Frontal cortex (tissue), 4 donors: ENCODE data around the gene SPTSSB. TPM values are rescaled to one million over a fixed set of nuclear protein-coding genes. Genes with fewer than 3 reads are reported as not detected.

Experiments
- DNase-seq, 2 donors: peaks; one replicate each; pipeline ENCODE4 v3.0.0; 2012; ENCODE audit warnings: low spot score in 2 of 2
- FAIRE-seq: peaks from 2 replicates; lab custom pipeline; 2012; peaks lifted over from hg19 to GRCh38; lab: Jason Lieb, UNC
- total RNA-seq: library from RNA; depleted of rRNA; stranded (reverse); fragments of >200 nt; gene quantifications from one replicate; pipeline ENCODE4 v1.2.3, GENCODE V29; 2014
- donor health status: control.
- donor health status: control.
- donor health status: control.

SPTSSB gene
- total RNA-seq, 1 donor from 2014 or later = 3.3 TPM

DNA sequence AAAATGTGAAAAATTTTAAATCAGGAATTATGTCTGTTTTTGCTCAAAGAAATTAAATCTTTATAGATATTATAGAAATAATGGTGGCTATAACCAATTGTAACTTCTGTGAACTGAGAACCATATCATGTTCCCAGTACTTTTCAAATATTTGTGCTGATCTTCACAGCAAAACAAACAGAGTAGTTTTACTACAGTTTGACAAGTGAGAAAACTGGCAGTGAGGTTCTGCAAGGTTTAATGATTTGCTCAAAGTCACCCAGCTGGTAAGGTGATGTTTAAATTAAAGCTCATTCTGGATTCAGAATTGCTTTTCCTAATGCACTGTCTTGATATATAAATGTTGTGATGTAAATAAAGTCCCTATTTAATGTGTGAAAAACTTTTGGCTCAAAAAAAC, 22.0 kb upstream of the SPTSSB start:
- no peak for FAIRE-seq

DNA sequence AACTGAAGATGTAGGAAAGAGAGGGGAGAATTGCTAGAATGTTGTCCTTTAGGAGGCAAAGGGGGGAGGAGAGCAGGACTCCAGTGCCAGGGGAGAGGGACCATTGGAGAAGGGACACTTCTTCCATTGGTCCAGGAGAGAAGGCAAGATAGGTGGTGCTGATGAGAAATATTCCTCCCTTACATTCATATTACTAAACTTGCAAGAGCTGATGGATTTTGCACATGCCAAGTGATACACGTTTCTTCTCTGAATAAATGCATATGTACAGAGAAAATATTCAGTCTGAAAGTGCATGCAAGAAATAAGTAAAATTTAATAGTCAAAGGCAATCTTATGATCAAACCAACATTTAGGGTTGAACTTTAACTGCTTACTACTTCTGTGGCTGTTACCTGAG, 21.5 kb upstream of the SPTSSB start:
- FAIRE-seq = no peak
- DNase-seq = no peak

More for the DNA sequence above, 22.0 kb upstream of the SPTSSB start:
- no peak for DNase-seq

DNA sequence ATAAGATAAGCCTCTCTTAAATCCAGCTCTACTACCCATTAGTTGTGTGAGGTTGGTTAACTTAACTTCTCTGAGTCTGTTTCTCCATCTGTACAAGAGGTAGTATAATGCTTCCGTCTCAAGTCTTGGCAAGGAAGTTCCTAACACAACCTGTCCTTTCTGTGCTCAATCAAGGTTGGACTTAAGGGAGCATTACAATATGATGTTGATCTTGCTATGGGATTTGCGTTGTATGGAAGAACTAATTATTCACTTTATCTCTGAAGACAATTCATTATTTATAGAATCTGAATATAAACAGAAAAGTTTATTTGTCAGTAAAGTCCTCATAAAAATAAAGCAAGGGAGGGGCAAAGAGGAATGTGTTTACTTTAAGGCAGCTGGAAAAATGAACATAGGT, 18.9 kb upstream of the SPTSSB start:
- no peak for FAIRE-seq
- DNase-seq = no peak

DNA sequence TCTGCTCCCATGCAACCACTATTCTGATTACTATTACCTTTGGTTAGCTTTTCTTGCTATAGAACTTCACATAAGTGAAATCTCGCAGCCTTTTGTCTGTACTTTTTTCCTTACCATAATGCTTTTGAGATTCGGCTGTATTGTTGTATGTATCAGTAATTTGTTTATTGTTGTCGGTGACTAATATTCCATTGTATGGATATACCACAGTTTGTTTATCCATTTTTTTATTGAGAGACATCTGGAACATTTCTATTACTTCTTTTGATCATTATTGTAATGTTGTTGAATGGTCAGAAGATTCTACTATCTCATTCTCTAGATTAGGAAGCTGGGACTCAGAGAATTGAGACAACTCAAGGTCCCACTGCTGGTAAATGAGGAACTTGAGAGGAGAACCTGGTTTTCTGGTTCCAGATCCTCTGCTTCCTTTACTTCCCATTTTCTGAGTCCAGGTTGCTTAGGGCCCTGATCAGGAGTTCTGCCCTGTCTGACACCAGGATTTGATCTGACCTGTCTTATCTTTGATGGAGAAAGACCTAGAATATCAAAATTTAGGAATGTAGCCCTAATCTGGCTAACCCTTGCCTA, 18.2 kb upstream of the SPTSSB start:
- no peak for FAIRE-seq
- no peak for DNase-seq

DNA sequence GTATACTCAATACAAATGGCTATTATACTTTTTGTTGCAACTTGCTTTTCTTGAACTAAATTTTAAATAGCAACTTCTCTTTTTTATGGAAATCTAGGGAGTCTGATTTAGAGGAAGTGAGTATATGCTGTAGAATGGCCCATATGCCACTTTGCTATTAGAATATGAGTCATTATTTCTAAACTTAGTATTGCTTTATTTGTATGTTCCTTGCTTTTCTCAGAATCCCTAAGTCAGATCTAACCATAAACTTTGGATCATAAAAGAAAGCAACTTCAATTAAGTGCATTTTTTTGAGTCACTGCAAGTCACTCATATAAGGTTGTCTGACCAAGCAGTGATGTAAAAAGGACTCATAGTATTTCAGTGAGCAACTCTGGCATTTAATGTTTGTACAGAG, 17.5 kb upstream of the SPTSSB start:
- DNase-seq = no peak
- no peak for FAIRE-seq

DNA sequence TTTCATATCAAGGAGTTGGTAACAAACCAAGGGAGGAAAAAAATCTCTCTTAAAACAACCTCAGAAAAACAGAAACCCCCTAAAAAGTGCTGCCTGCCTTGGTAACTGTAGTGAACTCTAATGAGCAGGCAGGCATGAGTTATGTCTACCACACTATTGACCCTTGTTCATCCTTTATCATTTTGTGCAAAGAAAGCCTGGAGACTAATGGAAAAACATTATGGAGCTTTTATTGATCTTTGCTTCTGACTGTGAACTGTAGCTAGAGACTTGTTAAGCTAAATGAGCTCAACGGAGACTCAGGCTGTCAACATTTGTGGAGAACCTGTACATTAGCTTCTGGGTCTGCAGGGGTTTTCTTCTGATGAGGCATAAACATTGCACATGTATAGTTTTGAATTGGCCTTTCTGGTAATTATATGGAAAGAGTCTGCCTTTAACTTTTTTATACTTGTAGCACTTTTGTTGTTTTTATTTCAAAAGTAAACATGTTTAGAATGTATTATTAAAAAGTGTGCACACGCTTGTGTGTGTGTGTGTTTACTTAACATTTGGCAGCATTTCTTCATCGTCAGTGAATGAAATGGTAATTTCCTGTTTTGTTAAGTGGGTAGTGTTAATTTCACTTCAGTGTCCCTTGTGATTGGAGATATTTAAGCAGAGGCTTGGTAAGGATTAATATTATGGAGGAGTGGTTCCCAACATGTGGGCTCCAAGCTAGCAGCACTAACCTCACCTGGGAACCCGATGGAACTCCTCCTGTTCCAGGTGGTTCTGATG, 15.9 kb upstream of the SPTSSB start:
- no peak for DNase-seq
- FAIRE-seq = no peak

DNA sequence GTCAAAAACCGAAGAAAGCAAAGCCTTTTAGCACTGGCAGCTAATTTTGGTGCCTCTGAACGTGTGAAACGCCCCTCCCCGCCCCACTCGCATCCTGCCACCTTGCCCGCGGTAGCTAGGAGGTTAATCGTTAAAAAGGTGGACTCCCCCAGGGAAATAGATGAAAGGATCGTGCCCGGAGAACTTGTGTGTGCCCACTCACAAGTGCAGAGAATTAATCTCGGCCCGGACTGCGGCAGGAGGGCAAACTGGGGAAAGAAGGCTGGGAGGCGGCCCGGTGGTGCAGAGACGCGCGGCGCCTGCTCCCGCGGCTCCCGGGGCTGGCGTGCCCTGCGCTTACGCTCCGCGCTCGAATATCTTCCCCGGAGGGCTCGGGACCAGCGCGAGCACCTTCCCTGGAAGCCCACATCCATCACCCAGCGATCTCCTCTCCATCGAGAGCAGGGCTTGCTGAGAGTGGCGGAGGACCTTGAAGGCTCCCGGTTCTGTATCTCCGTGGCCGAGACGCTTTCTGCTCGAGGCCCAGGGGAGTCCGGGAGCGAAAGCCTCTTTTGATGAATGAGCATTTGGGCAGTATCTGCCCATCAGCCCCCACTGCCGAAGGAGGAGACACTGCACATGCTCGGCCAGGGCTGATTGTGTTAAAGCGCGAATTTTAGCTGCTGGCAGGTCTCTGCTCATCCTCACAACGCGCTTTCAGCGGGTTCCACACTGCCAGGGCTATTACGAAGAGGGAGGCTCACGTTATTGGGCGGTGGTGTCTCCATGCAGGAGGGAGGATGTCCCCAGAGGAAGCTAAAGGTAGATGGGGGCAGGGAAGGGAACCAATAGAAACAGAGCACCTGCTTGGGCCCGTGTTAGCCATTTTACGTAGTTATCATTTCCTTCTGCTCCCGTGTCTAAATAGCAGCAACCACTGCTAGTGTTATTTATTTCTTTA, 1.3 kb upstream of the SPTSSB start:
- peak in 1 of 2 donors; percentile 25 for DNase-seq
- no peak for FAIRE-seq

DNA sequence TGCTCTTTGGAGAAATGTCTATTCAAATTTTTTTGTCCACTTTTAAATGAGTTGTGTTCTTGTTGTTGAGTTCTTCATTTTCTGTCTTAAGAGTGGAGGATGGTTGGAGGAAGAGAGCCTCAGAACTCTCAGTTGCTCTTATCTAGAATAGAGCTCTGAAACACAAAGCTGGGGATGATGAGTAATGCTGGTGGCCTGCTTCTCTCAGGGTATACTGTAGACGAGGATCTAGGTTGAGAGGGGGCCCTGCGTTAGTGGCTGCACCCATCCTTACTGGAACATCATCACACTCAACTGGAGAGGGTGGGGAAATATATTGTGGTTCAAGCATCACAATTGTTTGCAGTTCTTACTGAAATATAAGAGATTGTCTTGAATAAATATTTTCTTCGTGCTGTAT, 1.8 kb downstream of the SPTSSB start:
- DNase-seq (no peak), FAIRE-seq (no peak)

DNA sequence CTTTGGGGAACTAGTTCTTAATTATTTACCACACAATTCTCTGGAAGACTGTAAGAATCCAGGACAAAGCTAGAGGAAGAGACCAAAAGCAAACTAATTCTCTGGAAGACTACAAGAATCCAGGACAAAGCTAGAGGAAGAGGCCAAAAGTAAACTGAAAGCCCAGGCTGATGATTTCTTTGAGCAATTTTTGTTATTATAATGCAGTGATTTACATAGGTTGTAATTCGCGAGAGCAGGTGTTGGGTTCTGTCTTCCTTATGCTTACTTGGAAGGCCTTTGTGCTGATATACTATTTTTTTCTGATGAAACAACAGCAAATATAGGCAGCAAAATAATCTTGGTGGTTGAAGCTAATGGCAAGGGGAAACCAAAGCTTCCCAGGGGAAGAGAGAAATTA, 5.2 kb downstream of the SPTSSB start:
- FAIRE-seq (no peak), DNase-seq (no peak)

DNA sequence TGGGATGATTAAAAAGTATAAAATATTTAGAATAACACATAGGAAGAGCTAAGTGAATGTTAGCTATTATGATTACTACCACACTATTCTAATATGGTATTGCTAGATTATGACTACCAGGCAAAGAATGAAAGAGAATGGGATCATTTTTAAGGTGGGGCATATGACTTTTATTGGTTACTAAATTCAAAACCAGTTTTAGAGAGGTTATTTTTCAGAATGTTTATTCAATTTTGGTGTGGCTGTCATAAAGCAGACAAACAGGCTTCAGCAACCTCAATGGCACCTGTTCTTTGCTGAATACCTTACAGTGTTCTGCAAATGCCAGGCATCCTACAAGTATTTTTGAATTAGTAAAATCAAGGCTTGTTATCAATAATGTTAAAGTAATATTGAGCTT, 12.8 kb downstream of the SPTSSB start:
- FAIRE-seq (no peak), DNase-seq (no peak)

DNA sequence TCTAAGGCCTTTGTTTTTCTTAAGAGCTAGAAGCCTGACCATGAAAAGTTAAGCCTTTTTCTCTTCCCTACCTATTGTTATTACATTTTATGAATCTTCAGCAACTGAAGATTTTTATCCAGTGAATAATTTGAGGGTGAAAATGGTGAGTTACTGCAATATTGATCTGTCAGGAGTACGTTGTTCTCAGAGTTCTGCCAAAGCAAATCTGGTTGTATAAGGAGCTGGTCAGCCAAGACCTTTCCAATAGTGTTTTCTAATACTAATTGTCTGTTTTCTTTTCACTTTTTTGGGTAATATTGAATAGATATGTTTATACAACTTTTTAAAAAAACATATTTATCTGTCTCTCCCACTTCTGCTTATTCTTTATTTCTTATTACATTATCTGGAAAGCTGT, 15.0 kb downstream of the SPTSSB start:
- FAIRE-seq (no peak), DNase-seq (no peak)

DNA sequence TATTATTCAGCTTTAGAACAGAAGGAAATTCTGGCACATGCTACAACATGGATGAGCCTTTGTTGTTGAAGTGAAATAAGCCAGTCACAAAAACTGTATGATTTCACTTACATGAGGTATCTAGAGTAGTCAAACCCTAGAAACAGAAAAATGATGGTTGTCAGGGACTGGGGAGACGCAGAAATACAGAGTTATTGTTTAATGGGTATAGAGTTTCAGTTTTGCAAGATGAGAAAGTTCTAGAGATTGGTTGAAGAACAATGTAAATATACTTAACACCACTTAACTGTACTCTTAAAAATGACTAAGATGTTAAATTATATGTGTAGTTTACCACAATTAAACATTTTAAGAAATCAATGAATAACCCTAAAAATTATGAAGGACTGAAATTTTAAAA, 15.8 kb downstream of the SPTSSB start:
- DNase-seq (no peak), FAIRE-seq (peak; percentile 55)

DNA sequence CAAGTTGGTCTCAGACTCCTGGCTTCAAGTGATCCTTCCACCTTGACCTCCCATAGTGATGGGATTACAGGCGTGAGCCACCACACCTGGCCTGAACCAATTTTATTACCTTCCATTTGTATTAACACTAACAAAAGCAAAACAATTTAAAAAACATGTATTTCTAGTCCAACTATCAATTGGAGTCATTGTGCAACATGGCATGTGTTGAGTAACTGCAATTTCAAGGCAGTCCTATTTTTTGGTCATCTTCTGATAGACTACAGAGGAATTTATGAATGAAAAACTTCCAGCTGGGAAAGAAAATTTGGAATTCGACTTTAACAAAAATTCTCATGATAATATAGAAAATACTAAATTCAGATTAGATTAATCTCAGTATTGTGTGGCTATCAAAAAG, 16.8 kb downstream of the SPTSSB start:
- no peak for FAIRE-seq
- no peak for DNase-seq

DNA sequence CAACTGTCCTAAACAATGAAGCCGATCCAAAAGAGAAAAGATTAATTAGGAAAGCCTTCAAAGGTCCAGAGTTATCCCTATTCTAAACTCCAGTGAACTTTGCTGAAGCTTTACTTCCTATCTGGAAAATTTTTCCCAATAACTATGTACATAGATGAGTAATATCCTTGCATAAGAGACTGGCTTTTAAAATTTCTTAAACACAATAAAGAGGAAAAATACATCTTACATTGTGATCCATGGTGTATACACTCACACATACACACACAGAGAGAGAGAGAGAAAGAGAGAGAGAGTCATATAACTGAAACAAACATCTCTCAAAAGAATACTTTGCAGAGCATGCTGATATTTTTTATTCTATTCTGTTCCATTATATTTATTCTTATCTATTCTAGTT, 20.0 kb downstream of the SPTSSB start:
- FAIRE-seq (no peak), DNase-seq (no peak)

DNA sequence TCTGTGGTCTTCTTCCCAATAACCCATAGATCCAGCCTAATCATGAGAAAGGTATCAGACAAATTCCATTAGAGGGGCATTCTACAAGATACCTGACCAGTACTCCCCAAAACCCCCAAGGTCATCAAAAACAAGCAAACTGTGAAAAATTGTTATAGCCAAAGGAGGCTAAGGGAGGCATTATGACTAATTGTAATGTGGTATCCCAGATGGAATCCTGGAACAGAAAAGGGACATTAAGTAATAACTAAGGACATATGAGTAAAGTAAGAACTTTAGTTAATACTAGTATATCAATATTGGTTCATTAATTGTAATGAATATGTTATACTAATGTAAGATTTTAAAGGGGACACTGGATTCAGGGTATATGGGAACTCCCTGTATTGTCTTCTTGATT, 20.4 kb downstream of the SPTSSB start:
- no peak for DNase-seq
- FAIRE-seq = no peak

DNA sequence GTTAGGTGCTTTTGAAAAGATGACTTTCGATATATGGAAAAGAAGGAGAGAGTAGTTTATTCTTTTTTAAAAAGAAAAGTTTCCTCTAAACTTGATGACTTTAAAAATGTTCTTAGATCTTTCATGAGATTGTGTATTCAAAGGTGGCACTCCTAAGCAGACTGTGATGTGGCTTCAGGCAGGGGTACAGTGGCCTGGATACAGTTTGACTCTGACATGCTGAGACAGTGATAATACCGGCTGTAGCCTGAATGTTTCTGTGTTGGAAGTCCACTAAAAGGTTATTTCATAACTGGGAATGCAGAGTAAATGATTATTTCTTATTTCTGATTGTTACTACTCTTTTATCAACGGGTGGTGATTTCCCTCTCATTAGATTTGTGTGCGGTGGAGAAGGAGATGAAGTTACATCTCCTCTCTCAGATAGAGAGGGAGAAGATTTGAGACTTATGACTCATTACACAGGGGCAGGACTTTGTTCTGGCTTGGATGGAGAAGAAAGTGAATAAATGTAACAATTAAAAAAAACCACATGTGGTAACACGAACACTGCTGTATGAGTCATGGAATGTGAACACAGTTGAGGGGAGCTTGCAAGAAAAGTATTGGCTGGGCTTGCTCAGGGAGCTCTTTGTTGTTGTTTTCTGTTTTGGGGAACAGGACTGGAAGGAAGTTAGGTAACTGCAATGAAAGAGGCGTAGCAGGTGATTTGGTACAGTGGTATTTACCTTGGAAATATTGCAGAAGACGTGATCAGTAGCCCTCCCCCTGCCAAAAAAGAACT, 21.6 kb downstream of the SPTSSB start:
- DNase-seq (peak in 1 of 2 donors; percentile 9), FAIRE-seq (no peak)

DNA sequence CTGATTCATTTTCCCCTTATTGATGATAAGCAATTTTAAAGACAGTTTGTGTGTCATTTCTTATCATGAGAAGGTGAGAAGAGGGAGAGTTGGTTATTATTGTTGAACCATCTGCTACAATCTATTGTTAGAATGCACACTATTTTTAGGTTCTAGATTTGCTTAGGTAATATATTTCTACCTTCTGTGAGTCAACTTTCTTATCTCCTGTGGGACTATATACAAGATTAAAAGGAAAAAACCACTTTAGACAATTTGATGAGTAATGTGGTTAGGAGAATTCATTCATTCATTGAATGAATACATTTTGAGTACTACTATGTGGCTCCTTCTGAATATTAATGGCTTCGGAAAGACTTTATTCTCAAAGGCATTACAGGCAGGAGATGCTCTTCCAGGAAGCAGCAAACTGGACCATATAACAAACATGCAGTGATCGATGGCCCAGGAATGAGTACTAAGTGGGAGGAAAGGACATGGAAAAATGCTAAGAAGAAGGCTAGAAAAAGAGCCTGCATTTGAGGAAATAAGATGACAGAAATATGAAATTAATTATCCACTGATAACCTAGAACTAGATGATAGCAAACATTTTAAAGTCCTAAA, 22.4 kb downstream of the SPTSSB start:
- FAIRE-seq (no peak), DNase-seq (no peak)

DNA sequence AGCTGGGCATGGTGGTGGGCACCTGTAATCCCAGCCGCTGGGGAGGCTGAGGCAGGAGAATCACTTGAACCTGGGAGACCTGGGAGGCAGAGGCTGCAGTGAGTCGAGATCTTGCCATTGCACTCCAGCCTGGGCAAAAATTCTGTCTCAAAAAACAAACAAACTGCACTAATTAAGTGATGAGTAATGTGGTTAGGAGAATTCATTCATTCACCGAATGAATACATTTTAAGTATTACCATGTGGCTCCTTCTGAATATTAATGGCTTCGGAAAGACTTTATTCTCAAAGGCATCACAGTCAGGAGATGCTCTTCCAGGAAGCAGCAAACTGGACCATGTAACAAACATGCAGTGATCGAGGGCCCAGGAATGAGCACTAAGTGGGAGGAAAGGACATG, 23.6 kb downstream of the SPTSSB start:
- no peak for FAIRE-seq
- no peak for DNase-seq

DNA sequence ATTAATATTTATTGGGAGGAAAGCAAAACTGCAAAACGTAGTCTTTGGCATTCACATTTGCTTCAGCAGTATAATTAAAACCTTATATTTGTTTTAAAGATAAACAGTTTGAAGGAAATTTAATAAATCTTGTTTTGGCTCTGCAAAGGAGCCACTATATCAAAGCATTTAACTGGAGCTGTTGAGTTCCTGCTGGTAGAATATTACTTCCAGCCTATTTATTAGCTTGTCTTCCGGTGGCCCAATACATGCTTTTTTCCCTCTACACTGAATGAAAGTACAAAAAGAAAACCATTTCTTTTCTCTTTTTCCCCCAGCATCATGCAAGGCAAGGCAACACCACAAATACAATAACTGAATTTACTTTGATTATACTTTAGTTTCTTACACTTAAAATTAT, 26.3 kb downstream of the SPTSSB start:
- FAIRE-seq (no peak), DNase-seq (no peak)

DNA sequence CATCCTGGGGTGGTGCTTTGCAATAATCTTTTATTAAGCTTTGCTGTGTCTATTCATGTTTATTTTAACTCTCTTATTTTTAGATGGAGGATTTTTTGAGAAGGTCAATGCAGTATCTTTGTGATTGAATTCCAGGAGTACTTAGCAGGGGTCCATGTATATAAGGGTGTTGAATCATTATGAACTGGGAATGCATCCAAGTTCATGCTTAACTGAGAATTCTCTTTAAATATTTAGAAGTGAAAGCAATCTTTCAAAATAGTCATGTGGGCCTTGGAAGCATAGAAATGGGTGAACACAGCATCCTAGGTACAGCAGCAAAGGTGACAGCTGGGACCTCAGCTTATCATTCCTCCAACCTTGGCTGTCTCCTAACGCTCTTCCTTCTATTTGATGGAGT, 27.3 kb downstream of the SPTSSB start:
- DNase-seq = no peak

More for the DNA sequence above, 27.3 kb downstream of the SPTSSB start:
- FAIRE-seq = no peak
